Muscle of arm (tissue), 12 donors: ENCODE results near the gene WDR7. TPM values are rescaled to one million over a fixed set of nuclear protein-coding genes. Genes with fewer than 3 reads are reported as not detected.
A peak's percentile ranks its signal among the peaks of the same experiment; 100 is the strongest.
"Not testable (repeated sequence)": the region's sequence is repeated elsewhere in the genome, so short reads cannot be mapped to it uniquely, and the experiment has no call there.

Experiments used
- DNase-seq: peaks from one replicate; pipeline ENCODE4 v3.0.0-alpha.2; 2013
- polyA plus RNA-seq, 12 donors: library from polyadenylated mRNA; unstranded; fragments of 120-200 nt; gene quantifications; one replicate each; pipeline ENCODE4 v1.2.1, GENCODE V29; 2013; ENCODE audit not compliant: insufficient read length in 12 of 12

WDR7 gene
- polyA plus RNA-seq, 12 donors, result 8.4 to 14.4 (median 11.4) TPM; not detected in 1

DNA sequence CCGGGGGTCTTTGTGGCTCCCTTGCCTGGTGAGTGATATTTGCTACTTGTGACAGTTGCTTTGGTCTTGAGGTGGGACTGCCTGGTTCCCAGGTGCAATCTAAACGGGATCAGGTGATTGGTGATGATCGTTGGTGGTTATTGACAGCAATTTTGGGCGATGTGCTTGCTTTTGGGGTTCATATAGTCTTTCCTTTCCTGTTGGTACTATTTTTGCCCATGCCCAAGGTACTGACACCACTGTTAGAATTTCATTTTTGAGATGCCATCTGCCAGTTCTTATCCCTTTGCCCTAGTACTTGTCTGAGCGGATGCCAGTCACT, 573 bp downstream of the WDR7 start:
- DNase-seq, result no peak

DNA sequence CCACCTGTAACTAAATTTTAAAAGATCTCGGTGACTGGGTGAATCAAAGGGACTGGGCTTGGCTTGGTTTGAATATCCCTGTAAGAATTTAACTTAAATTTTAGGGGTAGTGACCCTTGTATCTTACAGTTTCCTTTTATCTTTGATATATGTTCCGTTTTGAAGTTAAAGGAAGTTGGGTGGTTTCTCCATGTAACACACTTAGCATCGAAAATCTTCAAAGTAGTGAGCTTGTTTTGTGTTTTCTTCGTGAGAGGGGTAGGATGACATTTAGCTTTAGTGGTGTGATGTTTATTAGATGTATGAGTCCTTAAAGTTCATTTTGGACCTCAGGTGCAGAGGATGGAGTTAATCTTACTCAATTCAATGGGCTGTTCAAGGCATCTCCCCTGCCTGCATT, 1.6 kb downstream of the WDR7 start:
- DNase-seq, result no peak

DNA sequence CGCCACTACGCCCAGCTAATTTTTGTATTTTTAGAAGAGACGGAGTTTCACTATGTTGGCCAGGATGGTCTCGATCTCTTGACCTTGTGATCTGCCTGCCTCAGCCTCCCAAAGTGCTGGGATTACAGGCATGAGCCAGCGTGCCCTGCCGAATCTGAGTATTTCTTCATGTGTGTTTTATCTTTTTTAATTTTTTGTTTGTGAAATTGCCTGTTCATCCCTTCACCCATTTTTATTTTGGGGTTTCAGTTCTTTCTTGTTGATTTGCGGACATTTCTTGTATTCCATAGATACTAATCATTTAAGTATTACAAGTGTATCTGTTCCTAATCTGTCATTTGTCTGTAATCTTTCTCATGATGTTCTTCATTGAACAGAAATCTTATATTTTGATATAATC, 3.1 kb downstream of the WDR7 start:
- not testable (repeated sequence) for DNase-seq

DNA sequence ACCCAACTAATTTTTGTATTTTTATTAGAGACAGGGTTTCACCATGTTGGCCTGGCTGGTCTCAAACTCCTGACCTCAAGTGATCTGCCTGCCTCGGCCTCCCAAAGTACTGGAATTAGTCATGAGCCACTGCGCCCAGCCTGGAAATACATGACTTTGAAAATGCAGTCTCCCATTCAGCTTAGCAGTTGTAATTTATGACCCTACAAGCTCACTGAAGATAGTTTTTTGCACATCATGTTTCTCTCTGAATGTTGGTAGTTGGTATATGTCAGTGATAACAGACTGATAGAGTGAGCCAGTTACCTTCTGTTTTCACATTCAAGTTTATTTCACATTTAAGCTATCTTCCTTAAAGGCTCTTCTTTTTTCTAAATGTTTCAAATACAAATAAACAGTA, 7.1 kb downstream of the WDR7 start:
- DNase-seq, result no peak

DNA sequence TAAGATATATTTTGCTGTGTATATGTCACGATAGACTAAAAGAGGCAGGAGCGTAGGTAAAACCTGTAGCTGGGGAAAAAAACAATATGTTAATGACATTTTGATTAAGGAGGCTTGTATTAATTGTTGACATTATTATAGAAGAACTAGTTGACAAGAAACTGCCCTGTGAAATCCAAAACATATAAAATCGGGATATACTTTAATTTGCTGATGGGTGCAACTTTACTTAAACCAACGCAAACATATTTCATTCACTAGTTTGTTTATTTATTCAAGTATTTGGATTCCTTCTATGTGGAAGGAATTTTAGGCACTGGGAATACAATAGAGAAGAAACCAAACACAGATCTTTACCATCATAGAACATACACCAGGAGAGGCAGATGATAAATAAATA, 8.0 kb downstream of the WDR7 start:
- DNase-seq, result no peak

DNA sequence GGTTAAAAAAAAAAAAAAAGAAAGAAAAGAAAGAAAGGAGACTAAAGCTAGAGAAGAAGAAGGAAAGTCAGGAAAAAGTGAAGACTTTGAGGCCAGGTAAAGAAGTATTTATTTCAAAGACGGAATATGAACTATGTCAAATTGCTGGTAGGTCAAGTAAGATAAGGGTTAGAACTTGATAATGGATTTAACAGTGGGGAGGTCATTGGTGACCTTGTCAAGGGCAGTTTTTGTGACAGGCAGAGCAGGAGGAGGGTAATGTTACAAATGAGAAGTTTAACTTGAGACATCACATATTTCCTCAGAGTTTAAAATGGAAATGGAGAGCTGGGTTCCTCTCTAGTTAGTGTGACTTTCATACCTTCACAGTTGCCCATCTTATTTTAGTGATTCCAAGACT, 9.5 kb downstream of the WDR7 start:
- no peak for DNase-seq

DNA sequence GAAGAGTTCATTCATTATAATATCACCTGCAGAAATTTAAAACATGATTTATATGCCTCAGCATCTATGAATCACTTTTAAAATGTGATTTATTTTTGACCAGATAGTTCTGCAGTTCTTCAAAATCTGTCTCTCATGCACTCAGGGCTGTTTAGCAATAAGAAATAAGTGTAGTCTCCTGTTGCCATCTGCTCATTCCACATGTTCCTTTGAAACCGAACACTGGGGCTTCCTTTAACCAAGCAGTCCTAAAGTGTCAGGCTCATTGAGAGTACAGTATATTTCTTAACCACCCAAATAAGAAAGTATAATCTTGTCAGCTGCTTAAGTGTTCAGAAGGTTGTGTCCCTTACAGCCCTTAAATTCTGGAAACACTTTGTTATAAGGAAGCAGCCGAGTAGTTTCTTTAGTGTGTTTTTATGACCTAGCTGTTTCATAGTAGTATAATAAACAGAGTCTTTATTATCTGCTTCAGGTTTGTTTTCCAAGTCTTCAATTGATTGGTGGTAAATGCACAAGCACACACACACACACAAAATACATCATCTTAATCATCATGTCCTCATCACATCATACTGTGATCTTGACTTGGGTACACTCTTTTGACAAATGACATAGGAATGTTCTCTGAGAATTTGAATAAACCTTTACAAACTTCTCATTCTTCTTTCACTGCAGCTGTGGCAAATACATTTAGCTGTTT, 10.4 kb downstream of the WDR7 start:
- DNase-seq, result no peak

DNA sequence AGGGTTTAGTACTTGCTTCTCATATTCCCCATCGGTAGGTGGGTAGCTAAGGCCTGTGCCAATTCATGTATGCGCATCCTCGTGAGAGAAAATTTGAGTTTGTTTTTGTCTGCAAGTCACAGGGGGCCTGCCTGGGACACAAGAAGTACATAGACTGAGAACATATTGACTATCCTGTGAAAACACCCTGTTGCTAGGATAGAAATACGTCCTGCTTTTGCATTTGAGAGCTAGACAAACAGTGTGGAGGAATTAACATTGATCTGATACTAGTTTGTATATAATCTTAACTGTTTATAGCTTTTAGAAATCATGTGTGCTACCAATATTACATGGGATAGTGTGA, 10.9 kb downstream of the WDR7 start:
- no peak for DNase-seq

DNA sequence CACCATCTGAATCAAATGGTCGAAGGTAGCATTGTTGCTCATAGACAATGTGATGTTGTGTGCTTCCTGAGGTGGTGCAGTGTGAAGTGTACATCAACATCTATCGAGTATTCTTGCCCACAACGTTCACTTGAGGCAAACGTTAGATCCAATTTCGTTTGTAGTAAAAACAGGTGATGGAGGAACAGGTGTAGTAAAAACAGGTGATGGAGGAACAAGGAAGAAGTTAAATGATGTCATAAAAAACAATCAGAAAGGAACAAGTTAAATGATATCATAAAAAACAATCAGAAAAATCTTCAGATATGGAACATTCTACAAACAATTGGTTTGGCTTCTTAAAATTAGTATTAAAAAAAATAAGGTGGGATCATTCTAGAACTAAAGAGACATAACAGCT, 11.3 kb downstream of the WDR7 start:
- no peak for DNase-seq

DNA sequence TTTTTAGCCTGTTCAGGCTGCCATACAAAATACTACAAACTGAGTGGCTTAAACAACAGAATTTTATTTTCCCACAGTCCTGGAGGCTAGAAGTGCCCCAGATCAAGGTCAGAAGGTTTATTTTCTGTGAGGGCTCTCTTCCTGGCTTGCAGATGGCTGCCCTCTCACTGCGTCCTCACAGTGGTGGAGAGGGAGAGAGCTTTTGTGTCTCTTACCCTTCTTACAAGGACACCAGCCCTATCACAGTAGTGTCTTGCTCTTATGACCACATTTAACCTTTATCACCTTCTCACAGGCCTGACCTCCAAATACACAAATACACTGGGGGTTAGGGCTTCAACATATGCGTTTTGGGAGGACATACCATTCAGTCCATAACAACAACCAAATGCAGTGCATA, 11.7 kb downstream of the WDR7 start:
- DNase-seq, result no peak

DNA sequence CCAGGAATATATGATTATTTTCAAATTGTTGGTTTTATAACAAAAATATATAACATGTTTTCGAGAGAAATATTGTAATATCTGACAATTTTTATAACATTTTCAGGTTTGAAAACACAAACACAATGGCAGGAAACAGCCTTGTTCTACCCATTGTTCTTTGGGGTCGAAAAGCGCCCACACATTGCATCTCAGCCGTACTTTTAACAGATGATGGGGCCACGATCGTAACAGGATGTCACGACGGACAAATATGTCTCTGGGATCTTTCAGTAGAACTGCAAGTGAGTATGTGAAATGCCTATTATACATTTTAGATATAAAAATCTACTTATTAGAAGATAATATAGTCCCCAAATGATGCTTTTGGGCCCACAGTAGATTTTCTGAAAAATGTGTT, 21.2 kb downstream of the WDR7 start:
- no peak for DNase-seq

DNA sequence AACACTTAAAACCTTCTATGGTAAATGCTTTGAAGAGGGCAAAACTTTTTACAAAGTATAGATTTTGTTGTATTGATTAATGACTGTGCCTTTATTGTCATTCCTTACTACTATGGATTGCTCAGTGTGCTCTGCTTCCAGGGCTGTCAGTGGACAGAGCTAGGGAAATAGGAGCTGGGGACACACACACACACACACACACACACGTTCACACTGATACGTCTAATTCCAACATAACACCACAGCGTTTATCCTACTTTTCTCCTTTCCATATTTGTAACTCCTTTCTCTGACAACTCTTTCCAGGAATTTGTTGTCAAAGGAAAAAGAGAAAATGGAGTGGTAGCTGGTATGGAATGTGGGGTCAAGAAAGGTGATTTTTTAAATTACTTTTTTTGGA, 21.8 kb downstream of the WDR7 start:
- DNase-seq, result no peak

DNA sequence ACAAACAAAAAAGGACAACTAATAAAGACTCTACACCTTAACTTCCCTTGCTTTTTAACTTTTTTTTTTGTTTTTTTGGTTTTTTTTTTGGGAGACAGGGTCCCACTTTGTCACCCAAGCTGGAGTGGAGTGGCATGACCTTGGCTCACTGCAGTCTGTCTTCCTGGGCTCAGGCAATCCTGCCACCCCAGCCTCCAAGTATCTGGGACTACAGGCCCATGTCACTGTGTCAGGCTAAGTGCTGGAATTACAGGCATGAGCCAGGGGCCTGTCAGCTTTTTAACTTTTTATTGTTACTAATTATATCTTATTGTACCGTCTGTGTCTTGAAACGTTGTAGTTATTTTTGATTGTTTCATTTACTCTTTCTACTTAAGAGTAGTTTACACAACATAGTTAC, 25.5 kb downstream of the WDR7 start:
- DNase-seq, result no peak

DNA sequence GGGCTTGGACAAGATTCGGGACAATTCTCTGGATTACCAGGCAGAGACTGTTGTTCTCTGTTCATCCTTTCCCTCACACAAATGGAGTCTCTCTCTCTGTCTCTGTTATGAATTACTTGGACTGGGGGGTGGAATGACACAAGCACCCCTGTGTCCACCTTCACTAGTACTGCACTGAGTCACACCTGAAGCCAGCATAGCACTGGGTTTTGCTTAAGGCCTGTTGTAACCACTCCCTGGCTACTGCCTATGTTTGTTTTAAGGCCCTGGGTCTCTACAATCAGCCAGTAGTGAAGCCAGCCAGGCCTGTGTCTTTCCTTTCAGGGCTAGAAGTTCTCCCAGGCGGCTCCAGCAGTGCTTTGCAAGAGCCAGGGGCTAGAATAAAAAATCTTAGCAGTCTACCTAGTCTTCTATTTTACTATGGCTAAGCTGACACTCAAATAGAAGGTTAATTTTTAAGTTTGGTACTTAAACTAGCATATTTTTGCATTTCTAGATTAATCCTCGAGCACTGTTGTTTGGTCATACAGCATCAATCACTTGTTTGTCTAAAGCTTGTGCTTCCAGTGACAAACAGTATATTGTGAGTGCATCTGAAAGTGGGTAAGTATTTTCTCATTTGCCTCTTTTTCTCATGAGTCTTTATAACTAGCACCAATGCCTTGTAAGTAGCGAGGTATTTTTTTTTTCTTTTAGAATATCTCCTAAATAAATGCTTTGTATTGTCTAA, 27.8 kb downstream of the WDR7 start:
- DNase-seq, result no peak

DNA sequence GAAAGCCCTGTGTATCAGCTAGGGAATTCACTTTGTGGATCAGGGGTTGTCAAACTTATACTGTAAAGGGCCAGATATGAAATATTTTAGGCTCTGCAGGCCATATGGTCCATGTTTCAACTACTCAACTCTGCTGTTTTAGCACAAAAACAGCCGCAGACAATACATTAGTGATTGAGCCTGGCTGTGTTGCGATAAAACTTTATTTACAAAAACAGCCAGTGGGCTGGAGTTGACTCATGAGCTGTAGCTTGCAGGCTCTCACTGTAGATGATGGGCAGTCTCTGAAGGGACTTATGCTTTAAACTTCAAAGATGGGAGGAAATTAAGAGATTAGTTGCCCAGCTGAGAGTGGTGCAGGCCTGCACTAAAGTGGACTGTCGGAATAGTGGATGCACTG, 33.1 kb downstream of the WDR7 start:
- DNase-seq, result no peak

DNA sequence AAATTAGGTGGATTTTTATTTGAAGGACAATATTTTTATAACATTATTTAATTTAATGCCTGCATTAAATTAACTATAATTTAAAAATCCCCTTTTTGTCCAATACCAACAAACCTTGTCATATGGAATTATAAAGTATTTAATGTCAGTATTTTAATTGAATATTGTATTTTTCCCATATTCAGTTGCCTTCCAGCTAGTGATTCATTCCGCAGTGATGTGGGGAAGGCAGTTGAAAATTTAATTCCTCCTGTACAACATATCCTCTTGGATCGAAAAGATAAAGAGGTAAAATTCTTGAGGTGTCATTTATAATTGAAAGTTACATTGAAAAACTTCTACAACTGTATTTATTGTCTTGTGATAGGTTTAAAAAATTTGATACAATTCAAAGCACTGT, 40.4 kb downstream of the WDR7 start:
- no peak for DNase-seq

DNA sequence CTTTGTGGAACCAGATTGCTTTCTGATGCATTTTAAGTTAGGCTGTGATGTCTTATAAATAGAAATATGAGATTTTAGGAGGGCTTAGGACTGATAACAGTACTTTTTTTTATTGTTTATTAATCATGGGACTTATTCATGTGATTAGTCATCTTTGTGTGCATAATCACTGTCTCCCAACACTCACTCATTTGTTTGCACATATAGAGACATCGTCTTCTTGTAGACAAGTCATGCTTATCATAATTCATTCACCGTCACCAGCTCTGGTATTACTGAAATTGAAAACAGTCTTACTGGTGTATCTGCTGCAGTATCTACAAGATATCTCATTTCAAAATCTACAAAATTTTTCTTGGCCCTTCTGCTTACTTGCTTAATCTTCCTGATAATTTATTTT, 45.8 kb downstream of the WDR7 start:
- DNase-seq, result no peak

DNA sequence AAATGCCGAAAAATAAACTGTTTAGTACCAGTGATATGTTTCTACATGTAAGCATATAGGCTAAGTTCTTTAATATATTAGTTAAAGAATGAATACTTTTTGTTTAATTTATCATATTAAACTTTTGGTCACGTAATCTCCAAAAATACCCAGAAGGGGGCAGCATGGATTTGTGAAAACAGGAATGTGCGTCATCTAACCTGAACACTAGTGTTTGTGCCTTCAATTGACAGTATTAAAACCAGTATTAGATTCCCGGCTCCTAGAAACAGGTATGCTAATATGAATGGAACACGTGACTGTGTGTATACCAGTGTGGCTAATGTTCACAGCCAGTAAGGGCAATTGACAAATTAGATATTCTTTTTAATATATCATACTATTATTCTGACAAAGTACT, 51.8 kb downstream of the WDR7 start:
- DNase-seq, result peak; percentile 8

DNA sequence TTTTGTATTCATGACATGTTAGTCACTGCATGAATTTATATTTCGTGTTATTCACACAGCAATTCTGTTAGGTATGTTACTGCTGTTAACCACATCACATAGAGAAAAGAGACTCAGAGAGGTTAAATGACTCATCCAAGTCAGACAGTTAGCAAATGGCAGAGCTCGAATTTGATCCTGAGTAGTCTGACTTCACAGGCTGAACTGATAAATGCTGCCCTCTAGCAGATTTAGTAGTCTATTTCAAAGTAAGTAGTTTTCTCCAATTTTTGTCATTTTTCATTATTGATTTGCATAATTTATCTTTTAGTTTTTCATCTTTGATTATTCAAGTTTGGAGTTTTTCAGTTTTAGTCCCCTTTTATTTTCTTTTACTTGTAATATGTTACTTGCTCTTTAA, 58.3 kb downstream of the WDR7 start:
- DNase-seq, result no peak

DNA sequence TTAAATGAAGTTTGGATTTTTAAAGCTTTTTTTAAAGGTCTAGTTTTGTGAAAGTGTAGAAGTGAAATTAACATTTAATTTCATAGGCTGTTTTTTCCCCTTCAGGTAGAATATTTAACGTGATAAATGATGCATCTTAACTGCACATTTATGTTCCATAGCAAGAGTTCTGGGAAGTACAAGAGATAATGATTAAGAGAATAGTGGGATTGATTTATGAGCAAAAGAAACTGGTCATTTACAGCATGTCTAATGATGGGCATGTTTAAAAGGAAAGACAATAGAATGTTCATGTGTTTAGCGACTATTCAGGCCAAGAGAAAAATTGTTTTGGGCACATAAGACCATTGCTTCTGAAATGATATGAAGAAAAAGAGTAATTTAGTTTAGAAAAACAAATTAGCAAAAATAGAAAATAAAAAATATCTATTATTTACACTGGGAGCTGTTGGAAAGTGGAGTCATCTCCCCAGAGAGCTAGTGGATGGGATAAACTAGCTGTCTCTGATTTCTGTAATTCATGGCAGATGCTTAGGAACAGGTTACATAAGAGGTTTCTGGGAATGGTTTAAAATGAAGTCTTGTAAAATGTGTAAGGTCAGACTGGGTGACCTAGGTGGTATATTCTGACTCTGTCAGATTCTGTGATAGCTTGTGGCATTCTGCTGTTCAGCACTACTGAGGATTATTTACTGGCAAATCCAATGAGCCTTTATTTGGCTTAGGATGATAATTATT, 60.7 kb downstream of the WDR7 start:
- no peak for DNase-seq

DNA sequence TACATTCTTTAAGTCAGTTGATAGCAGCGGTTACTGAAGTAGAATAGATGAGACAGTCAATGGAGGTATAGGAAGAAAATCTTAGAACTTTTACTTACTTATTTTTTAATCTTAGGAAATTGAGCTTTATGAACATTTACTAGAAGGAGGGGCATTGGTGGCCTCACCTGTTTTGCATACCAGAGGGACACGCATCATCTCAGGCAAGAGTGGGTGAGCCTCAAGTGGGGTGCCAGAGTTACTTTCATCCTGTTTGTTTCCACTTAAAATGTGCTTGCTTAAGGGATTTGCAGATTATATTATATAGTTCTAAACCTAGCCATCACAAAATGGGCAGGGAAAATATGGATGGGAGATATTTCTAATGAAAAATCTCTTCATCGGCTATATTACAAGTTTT, 61.6 kb downstream of the WDR7 start:
- DNase-seq, result no peak

DNA sequence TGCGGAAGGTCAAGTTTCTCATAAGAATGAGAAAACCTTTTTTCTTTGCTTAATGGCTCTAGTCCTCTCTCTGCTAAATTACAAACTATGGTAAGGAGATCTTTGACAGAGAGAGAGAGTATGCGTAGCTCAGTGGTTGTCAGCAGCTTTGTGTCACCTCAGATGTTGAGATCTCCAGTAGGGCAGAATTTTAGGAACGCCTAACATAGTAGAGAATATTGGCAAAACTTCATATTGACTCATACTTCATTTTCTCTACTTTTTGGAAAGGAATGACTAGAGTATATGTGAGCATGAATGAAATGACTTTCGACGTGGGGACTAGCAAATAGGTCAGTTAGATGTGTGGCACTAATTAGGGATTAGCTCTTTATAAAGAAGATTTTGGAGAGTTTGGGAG, 64.0 kb downstream of the WDR7 start:
- no peak for DNase-seq

DNA sequence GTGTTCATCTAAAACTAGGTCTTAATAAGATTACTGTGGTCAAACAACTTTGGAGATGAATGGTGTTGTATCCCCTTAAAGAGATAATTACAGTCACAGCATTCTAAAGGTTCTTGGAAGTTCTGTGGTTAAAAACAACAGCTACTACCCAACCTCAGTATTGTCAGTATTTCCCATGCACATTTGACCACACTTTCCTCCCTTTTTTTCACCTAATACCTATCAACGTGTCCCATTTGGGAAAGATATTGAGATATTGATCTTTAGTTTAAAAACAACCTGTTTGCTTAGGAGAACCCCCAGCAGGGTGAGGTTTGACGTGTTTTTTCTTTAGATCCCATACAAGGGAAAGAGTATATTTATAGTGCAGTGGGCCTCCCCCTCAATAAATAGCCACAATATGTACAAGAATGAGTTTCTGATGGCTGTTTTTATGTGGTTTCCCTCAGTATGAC, 65.6 kb downstream of the WDR7 start:
- DNase-seq, result no peak
